Measurements from ENCODE around the gene COL24A1.

- TF ChIP-seq EP300 (IDR thresholded peaks at IDR 0.05) (no peak), POLR2A (IDR thresholded peaks at IDR 0.05; ENCODE audit: low read depth) (no peak), CTCF (IDR thresholded peaks at IDR 0.05) (no peak)
These were observed 355.1 kb downstream of the COL24A1 start for GRCh38 chr1:85801520-85801919.
